GM10266 (cell line): ENCODE results near the gene STAT3.

Experiments
- DNase-seq: peaks from one replicate; pipeline ENCODE4 v3.0.0; 2012; ENCODE audit errors: extremely low spot score
- CTCF ChIP-seq: IDR thresholded peaks from 2 replicates; pipeline ENCODE4 v1.5.1; 2012; ENCODE audit warnings: mild to moderate bottlenecking, low read depth; ENCODE audit not compliant: control insufficient read depth, insufficient read depth; ENCODE audit errors: missing control alignments

STAT3 gene

DNA sequence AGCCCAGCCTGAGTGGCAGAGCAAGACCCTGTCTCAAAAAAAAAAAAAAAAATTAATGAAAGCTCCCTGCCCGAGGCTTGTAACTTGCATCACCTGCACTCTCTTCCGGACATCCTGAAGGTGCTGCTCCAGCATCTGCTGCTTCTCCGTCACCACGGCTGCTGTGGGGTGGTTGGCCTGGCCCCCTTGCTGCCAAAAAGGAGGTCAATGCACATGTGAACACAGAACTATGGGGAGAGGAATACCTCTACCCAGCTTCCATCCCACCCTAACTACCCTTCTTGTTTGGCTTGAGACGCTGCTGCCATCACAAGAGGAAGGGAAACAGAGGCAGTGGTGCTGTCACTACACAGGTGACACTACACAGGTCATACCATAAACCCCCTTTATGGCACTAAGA lies 49.0 kb downstream of the STAT3 start:
- no peak for TF ChIP-seq CTCF
- DNase-seq: no peak

DNA sequence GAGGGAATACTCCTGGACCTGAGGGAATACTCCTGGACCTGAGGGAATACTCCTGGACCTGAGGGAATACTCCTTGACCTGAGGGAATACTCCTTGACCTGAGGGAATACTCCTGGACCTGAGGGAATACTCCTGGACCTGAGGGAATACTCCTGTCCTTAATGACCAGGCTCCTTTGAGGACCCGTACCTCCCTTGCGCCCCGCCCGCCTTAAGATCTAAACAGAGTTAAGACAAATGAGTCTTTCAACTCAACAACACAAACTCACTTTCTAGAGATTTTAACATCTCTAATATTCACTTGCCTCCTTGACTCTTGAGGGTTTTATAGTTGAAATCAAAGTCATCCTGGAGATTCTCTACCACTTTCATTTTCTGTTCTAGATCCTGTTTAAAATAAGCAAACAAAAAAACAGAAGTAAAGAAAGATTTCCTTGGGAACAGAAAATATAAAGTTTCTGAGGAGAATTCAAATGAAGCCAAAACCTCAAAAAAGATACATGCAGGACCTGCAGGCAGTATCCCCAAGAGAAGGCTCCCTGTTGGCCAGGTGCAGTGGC lies 49.7 kb downstream of the STAT3 start:
- no peak for TF ChIP-seq CTCF
- no peak for DNase-seq

GRCh38 chr17:42337442-42337841 lies 50.8 kb downstream of the STAT3 start:
- TF ChIP-seq CTCF: no peak
- peak; percentile 44 for DNase-seq

DNA sequence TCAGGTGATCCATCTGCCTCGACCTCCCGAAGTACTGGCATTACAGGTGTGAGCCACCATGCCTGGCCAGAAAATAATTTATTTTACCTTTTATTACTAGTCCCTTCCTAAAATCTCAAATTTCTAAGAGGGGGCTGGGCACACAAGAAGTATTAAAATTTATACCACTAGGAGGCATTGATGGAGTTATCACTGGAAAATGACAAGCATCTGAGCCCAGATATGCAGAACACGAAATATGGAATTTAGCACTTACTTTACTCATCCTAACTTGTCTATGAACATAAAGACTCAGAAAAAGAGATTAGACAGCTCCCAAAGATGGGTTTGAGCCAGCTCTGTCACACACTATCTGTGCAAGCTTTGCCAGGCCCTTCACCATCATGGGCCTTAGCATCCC lies 53.6 kb downstream of the STAT3 start:
- no peak for TF ChIP-seq CTCF
- no peak for DNase-seq

- TF ChIP-seq CTCF: no peak
These were observed 55.2 kb downstream of the STAT3 start for GRCh38 chr17:42333053-42333452.

DNA sequence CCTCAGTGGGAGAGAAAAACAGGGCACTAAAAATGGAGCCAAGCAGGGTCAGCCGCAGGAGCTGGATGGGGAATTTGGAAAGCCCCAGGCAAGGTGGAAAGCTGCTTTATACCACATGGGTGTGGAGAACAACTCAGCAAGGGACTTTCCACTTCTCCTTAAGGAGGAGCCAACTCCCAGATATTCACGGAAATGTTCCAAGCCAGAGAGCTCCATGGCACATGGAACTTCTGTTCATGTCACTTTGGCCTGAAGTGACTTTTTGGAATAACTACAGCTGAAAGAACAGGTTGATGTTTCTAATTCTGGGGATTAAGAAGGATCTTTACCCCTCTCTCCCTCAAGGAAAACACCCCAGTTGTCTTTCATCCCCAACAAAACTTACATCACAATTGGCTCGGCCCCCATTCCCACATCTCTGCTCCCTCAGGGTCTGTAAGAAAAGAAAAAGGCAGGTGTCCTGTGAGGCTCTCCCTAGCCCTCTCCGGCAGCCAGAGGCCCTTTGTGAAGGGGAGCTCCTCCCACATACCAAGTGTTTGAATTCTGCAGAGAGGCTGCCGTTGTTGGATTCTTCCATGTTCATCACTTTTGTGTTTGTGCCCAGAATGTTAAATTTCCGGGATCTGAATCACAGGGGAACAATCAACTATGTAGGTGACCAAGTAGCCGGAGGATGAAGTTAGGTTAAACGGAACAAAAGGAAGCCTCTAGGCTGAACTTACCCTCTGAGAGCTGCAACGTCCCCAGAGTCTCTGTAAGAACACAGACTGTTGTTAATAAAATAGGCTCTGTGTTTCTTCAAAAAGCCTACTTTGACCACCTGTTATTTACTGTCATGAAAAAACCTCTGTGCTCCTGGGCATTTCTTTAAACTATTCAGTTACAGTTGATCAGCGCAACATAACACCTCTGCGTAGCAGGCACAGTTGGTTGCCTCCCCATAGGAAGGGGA lies 58.9 kb downstream of the STAT3 start:
- TF ChIP-seq CTCF: no peak
- no peak for DNase-seq

More at GRCh38 chr17:42333053-42333452, 55.2 kb downstream of the STAT3 start:
- DNase-seq: no peak

DNA sequence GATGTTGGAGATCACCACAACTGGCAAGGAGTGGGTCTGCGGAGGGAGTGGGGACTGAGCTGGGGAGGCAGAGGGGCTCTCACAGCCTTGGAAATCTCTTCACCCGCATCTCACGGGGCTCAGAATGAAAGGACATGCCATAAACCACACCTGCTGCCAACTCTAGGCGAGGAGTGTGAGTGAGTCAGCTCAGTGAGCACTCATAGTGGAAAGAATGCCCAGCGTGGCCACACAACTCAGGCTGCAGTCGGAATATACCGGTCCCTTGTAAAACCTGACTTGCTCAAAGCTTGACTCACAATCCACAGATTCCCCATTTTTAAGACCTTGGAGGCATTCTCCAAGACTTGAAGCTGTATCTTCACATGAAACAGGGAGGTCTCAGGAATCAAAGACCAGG lies 63.2 kb downstream of the STAT3 start:
- DNase-seq: no peak
- TF ChIP-seq CTCF: no peak
